GM18511 (cell line): ENCODE data around the gene RAI14.
A peak's percentile ranks its signal among the peaks of the same experiment; 100 is the strongest.

Source experiments
- ATAC-seq: cut with Tn5 transposase; IDR thresholded peaks from one replicate; pipeline ENCODE4 v1.9.1; 2021; ENCODE audit warnings: mild to moderate bottlenecking, moderate library complexity; ENCODE audit not compliant: unreplicated experiment

Gene RAI14

GRCh38 chr5:34844106-34844505 lies 188.0 kb downstream of the RAI14 start:
- no peak for ATAC-seq

GRCh38 chr5:34844999-34845398 lies 188.9 kb downstream of the RAI14 start:
- no peak for ATAC-seq

GRCh38 chr5:34847056-34847455 lies 190.9 kb downstream of the RAI14 start:
- no peak for ATAC-seq

- ATAC-seq = no peak
These were observed 191.4 kb downstream of the RAI14 start for GRCh38 chr5:34847552-34847951.

- no peak for ATAC-seq
These were observed 192.1 kb downstream of the RAI14 start for GRCh38 chr5:34848230-34848629.

- ATAC-seq = no peak
These were observed 193.1 kb downstream of the RAI14 start for GRCh38 chr5:34849253-34849652.

GRCh38 chr5:34854459-34855174 lies 198.5 kb downstream of the RAI14 start:
- ATAC-seq = peak; percentile 98

GRCh38 chr5:34857161-34857560 lies 201.0 kb downstream of the RAI14 start:
- ATAC-seq = no peak

- no peak for ATAC-seq
These were observed 201.8 kb downstream of the RAI14 start for GRCh38 chr5:34857894-34858293.

- no peak for ATAC-seq
These were observed 202.7 kb downstream of the RAI14 start for GRCh38 chr5:34858790-34859189.

- ATAC-seq = no peak
These were observed 203.1 kb downstream of the RAI14 start for GRCh38 chr5:34859253-34859652.

- no peak for ATAC-seq
These were observed 207.8 kb downstream of the RAI14 start for GRCh38 chr5:34863946-34864345.

GRCh38 chr5:34865091-34865490 lies 209.0 kb downstream of the RAI14 start:
- ATAC-seq = no peak

- ATAC-seq = no peak
These were observed 210.9 kb downstream of the RAI14 start for GRCh38 chr5:34866989-34867471.

GRCh38 chr5:34867660-34868059 lies 211.5 kb downstream of the RAI14 start:
- no peak for ATAC-seq

GRCh38 chr5:34868791-34869190 lies 212.7 kb downstream of the RAI14 start:
- no peak for ATAC-seq

GRCh38 chr5:34869256-34869655 lies 213.1 kb downstream of the RAI14 start:
- no peak for ATAC-seq

- ATAC-seq = no peak
These were observed 214.3 kb downstream of the RAI14 start for GRCh38 chr5:34870382-34870781.

GRCh38 chr5:34876275-34876674 lies 220.1 kb downstream of the RAI14 start:
- ATAC-seq = no peak

- no peak for ATAC-seq
These were observed 225.1 kb downstream of the RAI14 start for GRCh38 chr5:34881246-34881645.
